Activated CD4-positive, alpha-beta memory T cell treated with anti-CD3 and anti-CD28 coated beads, Interleukin-2, amount 10 ng/mL, durations not matched to agents 7 days and 5 days (primary cell): ENCODE results near the gene TBX4. TPM values are rescaled to one million over a fixed set of nuclear protein-coding genes. Genes with fewer than 3 reads are reported as not detected.

Experiments used
- CTCF ChIA-PET: fragments of 350-600 bp; sonication (Branson Sonifier 250); formaldehyde crosslinking; loops from one replicate; lab custom pipeline; 2021; ENCODE audit warnings: antibody characterized with exemption, inconsistent platforms; lab: Charles Lee
- POLR2A ChIA-PET: fragments of 350-600 bp; sonication (Branson Sonifier 250); formaldehyde crosslinking; loops from one replicate; lab custom pipeline; 2021; ENCODE audit warnings: antibody characterized with exemption; lab: Charles Lee
- DNase-seq: peaks from one replicate; pipeline ENCODE4 v3.0.0-alpha.2; 2020
- H3K27ac Mint-ChIP-seq: one replicate; pipeline ENCODE4 v1.8.0; 2021; ENCODE audit warnings: mild to moderate bottlenecking, mixed read lengths
- H3K27me3 Mint-ChIP-seq: one replicate; pipeline ENCODE4 v1.8.0; 2021; ENCODE audit warnings: mixed read lengths
- H3K36me3 Mint-ChIP-seq: one replicate; pipeline ENCODE4 v1.8.0; 2021; ENCODE audit warnings: low read depth, mixed read lengths
- H3K4me1 Mint-ChIP-seq: one replicate; pipeline ENCODE4 v1.8.0; 2021; ENCODE audit warnings: mixed read lengths
- H3K4me3 Mint-ChIP-seq: one replicate; pipeline ENCODE4 v1.8.0; 2021; ENCODE audit warnings: mild to moderate bottlenecking, mixed read lengths
- H3K9me3 Mint-ChIP-seq: one replicate; pipeline ENCODE4 v1.8.0; 2021; ENCODE audit warnings: mixed read lengths
- total RNA-seq, 2 experiments: library from RNA; stranded (reverse); gene quantifications; one replicate each; pipeline ENCODE4 v1.2.3, GENCODE V29; 2021

TBX4 gene
- total RNA-seq, 2 experiments from 2014 or later: not detected

GRCh38 chr17:61470530-61471136 lies 18.4 kb downstream of the TBX4 start:
- H3K27me3 Mint-ChIP-seq: peaks cover 17% of the 10 kb centered on the region
- no peaks in the 10 kb centered on the region for H3K4me1 Mint-ChIP-seq
- H3K4me3 Mint-ChIP-seq: no peak overlapping the region
- no peaks in the 10 kb centered on the region for H3K36me3 Mint-ChIP-seq
- CTCF ChIA-PET: interaction anchor here (0.6 to 0.7 kb wide), 2 partner anchors 21 to 689 kb away, joined by 3 read pairs; no protein-coding TSS in a partner anchor
- H3K27ac Mint-ChIP-seq: no peak overlapping the region
- no peaks in the 10 kb centered on the region for H3K9me3 Mint-ChIP-seq
- no peak for DNase-seq
- POLR2A ChIA-PET: no interaction called here

DNA sequence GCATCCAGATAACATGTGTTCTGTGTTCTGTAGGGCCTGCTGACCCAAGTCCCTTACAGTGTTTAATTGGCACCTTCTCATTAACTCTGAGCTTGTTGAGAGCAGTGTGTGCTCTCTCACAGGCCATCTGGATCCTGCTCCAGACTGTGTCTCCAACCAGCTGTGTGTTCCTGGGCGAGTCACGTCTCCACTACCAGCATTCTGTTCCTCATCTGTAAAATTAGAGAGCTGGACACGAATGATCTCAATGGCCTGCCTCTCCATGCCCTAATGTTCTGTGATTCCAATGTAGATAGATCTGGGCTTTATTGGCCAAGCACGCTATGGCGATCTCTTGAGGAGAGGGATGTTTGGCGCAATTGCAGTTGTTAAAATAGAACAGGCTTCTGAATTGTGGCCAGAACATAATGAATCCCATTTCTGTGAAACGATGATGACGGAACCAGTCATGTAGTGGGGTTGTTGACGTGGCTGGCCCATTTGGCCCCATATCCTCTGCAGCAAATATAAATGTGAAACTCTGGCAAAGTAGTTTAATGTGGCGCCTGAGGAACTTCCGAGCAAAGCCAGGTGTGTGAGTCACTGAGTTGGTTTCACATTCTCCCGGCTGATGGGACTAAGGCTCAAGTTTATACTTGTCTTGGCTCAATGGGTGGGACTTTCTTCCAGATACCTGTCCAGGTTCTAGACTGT lies 22.2 kb downstream of the TBX4 start:
- Mint-ChIP-seq H3K27ac (no peak overlapping the region), H3K27me3 (peaks cover 13% of the 10 kb centered on the region), H3K36me3 (no peaks in the 10 kb centered on the region), H3K4me1 (no peaks in the 10 kb centered on the region), H3K9me3 (no peaks in the 10 kb centered on the region), H3K4me3 (no peak overlapping the region)
- POLR2A ChIA-PET: no interaction called here
- DNase-seq: no peak
- CTCF ChIA-PET: no interaction called here

DNA sequence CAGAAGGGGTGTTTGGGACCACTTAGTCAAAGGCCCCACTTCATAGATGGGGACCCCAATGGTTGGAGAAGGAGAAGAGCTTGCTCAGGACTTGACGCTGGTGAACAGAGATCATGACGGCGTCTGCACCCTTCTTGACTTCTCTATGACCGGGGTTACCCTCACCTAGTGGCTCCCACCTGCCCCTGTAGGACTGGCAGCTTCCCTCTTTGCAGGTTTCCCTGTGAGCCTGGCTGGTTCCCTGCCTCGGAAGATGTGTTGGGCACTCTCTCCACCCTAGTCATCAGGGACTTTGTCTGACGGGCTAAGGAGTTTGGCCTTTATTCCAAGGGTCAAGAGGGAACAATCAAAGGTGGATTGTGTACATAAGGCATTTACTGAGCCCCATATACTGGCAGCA lies 22.7 kb downstream of the TBX4 start:
- H3K9me3 Mint-ChIP-seq: no peaks in the 10 kb centered on the region
- H3K36me3 Mint-ChIP-seq: no peaks in the 10 kb centered on the region
- ChIA-PET POLR2A (no interaction called here), CTCF (no interaction called here)
- no peak overlapping the region for H3K4me3 Mint-ChIP-seq
- DNase-seq: no peak
- no peaks in the 10 kb centered on the region for H3K4me1 Mint-ChIP-seq
- H3K27me3 Mint-ChIP-seq: peaks cover 13% of the 10 kb centered on the region
- H3K27ac Mint-ChIP-seq: no peak overlapping the region

GRCh38 chr17:61475726-61476125 lies 23.5 kb downstream of the TBX4 start:
- ChIA-PET CTCF (no interaction called here), POLR2A (no interaction called here)
- no peak overlapping the region for H3K4me3 Mint-ChIP-seq
- H3K4me1 Mint-ChIP-seq: no peaks in the 10 kb centered on the region
- no peak for DNase-seq
- H3K36me3 Mint-ChIP-seq: no peaks in the 10 kb centered on the region
- H3K27ac Mint-ChIP-seq: no peak overlapping the region
- peaks cover 10% of the 10 kb centered on the region for H3K27me3 Mint-ChIP-seq
- no peaks in the 10 kb centered on the region for H3K9me3 Mint-ChIP-seq

- no peaks in the 10 kb centered on the region for H3K4me1 Mint-ChIP-seq
- ChIA-PET POLR2A (no interaction called here), CTCF (no interaction called here)
- DNase-seq: no peak
- no peaks in the 10 kb centered on the region for H3K36me3 Mint-ChIP-seq
- peaks cover 10% of the 10 kb centered on the region for H3K27me3 Mint-ChIP-seq
- no peaks in the 10 kb centered on the region for H3K9me3 Mint-ChIP-seq
- H3K27ac Mint-ChIP-seq: no peak overlapping the region
- H3K4me3 Mint-ChIP-seq: no peak overlapping the region
These were observed 24.4 kb downstream of the TBX4 start for GRCh38 chr17:61476476-61477203.

DNA sequence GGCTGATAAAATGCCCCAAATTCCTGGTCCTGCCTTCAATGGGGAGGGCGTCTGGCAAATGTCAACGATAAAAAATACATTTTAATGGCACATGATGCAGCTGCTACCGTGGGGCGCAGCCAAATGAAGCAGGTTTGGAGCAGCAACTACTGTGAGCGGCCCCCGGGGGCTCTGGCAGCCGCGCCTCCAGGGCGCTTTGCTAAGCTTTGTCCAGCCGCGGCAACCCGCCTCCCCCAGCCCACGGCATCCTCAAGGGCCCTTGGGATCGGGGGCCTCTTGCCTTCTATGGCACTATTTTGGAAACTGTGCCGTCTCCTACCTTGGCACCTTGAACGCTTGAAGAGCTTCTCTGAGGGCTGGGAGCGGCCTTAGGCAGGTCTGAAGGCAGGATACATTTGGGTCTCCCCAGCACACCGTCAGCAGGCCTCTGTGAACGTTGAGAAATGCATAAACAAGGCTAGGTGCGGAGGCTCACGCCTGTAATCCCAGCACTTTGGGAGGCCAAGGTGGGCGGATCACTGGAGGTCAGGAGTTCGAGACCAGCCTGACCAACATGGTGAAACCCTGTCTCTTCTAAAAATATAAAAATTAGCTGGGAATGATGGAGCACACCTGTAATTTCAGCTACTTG lies 25.1 kb downstream of the TBX4 start:
- Mint-ChIP-seq H3K27me3 (peaks cover 9% of the 10 kb centered on the region), H3K27ac (no peak overlapping the region), H3K4me3 (no peak overlapping the region), H3K36me3 (no peaks in the 10 kb centered on the region), H3K9me3 (no peaks in the 10 kb centered on the region), H3K4me1 (no peaks in the 10 kb centered on the region)
- POLR2A ChIA-PET: no interaction called here
- DNase-seq: no peak
- CTCF ChIA-PET: no interaction called here

DNA sequence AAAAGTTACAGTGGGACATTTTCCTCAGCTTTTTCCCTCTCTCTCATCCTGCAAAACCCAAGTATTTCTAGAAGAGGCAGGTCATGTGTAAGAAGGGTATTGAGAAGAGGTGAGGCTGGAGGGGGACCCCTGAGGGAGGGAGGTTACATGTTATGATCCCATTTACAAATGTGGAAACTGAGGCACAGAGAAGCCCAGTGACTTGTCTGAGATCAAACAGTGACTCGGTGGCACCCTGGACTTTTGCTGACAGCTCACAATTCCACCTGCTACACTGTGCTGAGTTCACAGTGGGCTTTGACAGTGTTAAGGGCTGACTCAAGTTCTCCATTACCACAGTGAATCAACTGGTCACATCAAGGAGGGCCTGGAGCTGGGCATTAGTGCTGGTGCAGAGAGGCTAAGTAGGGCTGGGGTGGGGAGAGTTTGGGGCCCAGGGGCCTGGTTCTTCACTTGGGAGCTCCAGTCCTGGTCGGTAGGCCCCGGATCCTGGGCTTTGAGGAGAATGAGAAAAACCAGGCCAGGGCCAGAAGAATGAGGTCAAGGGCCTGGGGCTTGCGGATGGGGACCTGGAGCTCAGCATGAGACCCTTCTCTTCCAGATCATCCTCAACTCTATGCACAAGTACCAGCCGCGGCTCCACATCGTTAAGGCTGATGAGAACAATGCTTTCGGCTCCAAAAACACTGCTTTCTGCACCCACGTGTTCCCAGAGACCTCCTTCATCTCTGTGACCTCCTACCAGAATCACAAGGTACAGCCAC lies 26.0 kb downstream of the TBX4 start:
- Mint-ChIP-seq H3K27me3 (peaks cover 8% of the 10 kb centered on the region), H3K4me3 (no peak overlapping the region), H3K27ac (no peak overlapping the region), H3K36me3 (no peaks in the 10 kb centered on the region), H3K4me1 (no peaks in the 10 kb centered on the region), H3K9me3 (no peaks in the 10 kb centered on the region)
- DNase-seq: no peak
- ChIA-PET CTCF (no interaction called here), POLR2A (no interaction called here)

- no peak overlapping the region for H3K4me3 Mint-ChIP-seq
These were observed 26.7 kb downstream of the TBX4 start for GRCh38 chr17:61478790-61479492.

GRCh38 chr17:61479493-61480413 lies 27.5 kb downstream of the TBX4 start:
- Mint-ChIP-seq H3K4me1 (no peaks in the 10 kb centered on the region), H3K9me3 (no peaks in the 10 kb centered on the region), H3K4me3 (no peak overlapping the region), H3K36me3 (no peaks in the 10 kb centered on the region), H3K27ac (no peak overlapping the region), H3K27me3 (peaks cover 5% of the 10 kb centered on the region)
- CTCF ChIA-PET: no interaction called here
- DNase-seq: no peak
- POLR2A ChIA-PET: no interaction called here

More at GRCh38 chr17:61478790-61479492, 26.7 kb downstream of the TBX4 start:
- ChIA-PET CTCF (no interaction called here), POLR2A (no interaction called here)
- no peak overlapping the region for H3K27ac Mint-ChIP-seq
- no peak for DNase-seq
- H3K36me3 Mint-ChIP-seq: no peaks in the 10 kb centered on the region
- H3K27me3 Mint-ChIP-seq: peaks cover 7% of the 10 kb centered on the region
- no peaks in the 10 kb centered on the region for H3K9me3 Mint-ChIP-seq
- H3K4me1 Mint-ChIP-seq: no peaks in the 10 kb centered on the region

GRCh38 chr17:61480414-61480807 lies 28.2 kb downstream of the TBX4 start:
- no peaks in the 10 kb centered on the region for H3K9me3 Mint-ChIP-seq
- H3K27me3 Mint-ChIP-seq: peaks cover 5% of the 10 kb centered on the region
- H3K36me3 Mint-ChIP-seq: no peaks in the 10 kb centered on the region
- no peak overlapping the region for H3K4me3 Mint-ChIP-seq
- H3K27ac Mint-ChIP-seq: no peak overlapping the region
- DNase-seq: no peak
- no peaks in the 10 kb centered on the region for H3K4me1 Mint-ChIP-seq
- ChIA-PET POLR2A (no interaction called here), CTCF (no interaction called here)

DNA sequence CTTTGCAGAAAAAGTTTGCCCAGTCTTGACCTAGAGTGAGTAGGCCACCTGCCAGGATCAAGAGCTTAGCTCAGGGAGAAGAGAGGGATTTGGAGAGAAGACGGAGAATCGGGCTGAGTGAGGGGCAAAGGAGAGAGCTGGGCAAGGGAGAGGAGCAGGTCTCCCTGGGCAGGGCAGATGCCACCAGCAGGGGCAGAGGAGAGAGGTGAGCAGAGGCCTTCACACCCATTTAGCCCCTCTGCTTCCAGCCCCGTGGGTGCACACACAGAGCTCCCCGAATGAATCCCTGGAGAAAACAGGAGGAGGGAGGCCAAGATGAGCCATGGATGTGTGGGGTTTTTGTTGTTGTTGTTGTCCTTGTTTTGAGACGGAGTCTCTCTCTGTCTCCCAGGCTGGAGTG lies 29.2 kb downstream of the TBX4 start:
- DNase-seq: no peak
- Mint-ChIP-seq H3K27me3 (peaks cover 1% of the 10 kb centered on the region), H3K4me1 (no peaks in the 10 kb centered on the region), H3K9me3 (no peaks in the 10 kb centered on the region), H3K36me3 (no peaks in the 10 kb centered on the region), H3K4me3 (no peak overlapping the region), H3K27ac (no peak overlapping the region)
- CTCF ChIA-PET: no interaction called here
- POLR2A ChIA-PET: no interaction called here
